HEK293 (cell line): Measurements from ENCODE around the gene STK39.

Experiments
- CTCF ChIA-PET: fragments of 350-600 bp; formaldehyde crosslinking; extraction: SDS; loops from one replicate; lab custom pipeline; 2021; ENCODE audit warnings: antibody characterized with exemption; lab: Yijun Ruan, JAX
- POLR2A ChIA-PET: fragments of 300-600 bp; formaldehyde crosslinking; extraction: SDS; loops from one replicate; lab custom pipeline; 2020; ENCODE audit warnings: antibody characterized with exemption, inconsistent platforms; lab: Yijun Ruan, JAX
- H3K27ac ChIP-seq: fragments of 200-500 bp; sonication (Bioruptor generic); 2 replicates; pipeline ENCODE4 v1.5.1; 2014; ENCODE audit warnings: low read depth, low read length, control low read depth, inconsistent platforms; ENCODE audit errors: extremely low read depth
- H3K36me3 ChIP-seq, 2 experiments: fragments of 200-500 bp in 1 of 2; sonication (Bioruptor generic) in 1 of 2; 1 replicate in 1 of 2; 2 replicates in 1 of 2; pipeline ENCODE4 v1.5.1; 2014 to 2017; ENCODE audit warnings: inconsistent platforms in 2 of 2, low read length in 2 of 2; ENCODE audit not compliant: control insufficient read depth in 2 of 2, insufficient read depth in 1 of 2
- H3K4me1 ChIP-seq: fragments of 200-500 bp; sonication (Bioruptor generic); 2 replicates; pipeline ENCODE4 v1.5.1; 2014; ENCODE audit warnings: mild to moderate bottlenecking, low read length, inconsistent platforms; ENCODE audit not compliant: control insufficient read depth, insufficient read depth
- H3K4me3 ChIP-seq: 2 replicates; pipeline ENCODE4 v1.5.1; 2011; ENCODE audit warnings: low read depth, mild to moderate bottlenecking, control low read depth, low read length, moderate library complexity
- H3K9me3 ChIP-seq: fragments of 200-500 bp; sonication (Bioruptor generic); 2 replicates; pipeline ENCODE4 v1.5.1; 2014; ENCODE audit warnings: low read depth, low read length, inconsistent platforms; ENCODE audit not compliant: control insufficient read depth, insufficient read depth
- EGR2 ChIP-seq: fragments of 450-650 bp; formaldehyde crosslinking; IDR thresholded peaks from 2 replicates; pipeline ENCODE4 v1.5.1; 2016; ENCODE audit warnings: low read depth, missing biosample characterization, missing genetic modification characterization
- IKZF3 ChIP-seq: fragments of 450-650 bp; IDR thresholded peaks from 2 replicates; pipeline ENCODE4 v1.5.0; 2018; ENCODE audit warnings: missing biosample characterization, mild to moderate bottlenecking, missing genetic modification characterization, moderate library complexity
- KLF1 ChIP-seq: fragments of 450-650 bp; formaldehyde crosslinking; IDR thresholded peaks from 2 replicates; pipeline ENCODE4 v1.5.1; 2016; ENCODE audit warnings: missing biosample characterization, missing genetic modification characterization
- KLF7 ChIP-seq: fragments of 450-650 bp; formaldehyde crosslinking; IDR thresholded peaks from 2 replicates; pipeline ENCODE4 v1.5.1; 2016; ENCODE audit warnings: missing biosample characterization, missing genetic modification characterization, borderline replicate concordance
- MEIS1 ChIP-seq: sonication (generic); formaldehyde crosslinking; IDR thresholded peaks from 2 replicates; pipeline ENCODE4 v1.8.1; 2022; ENCODE audit warnings: missing genetic modification reagents, mild to moderate bottlenecking, borderline replicate concordance
- SALL2 ChIP-seq: fragments of 450-650 bp; formaldehyde crosslinking; IDR thresholded peaks from 2 replicates; pipeline ENCODE4 v1.5.0; 2017; ENCODE audit warnings: missing biosample characterization, mild to moderate bottlenecking, missing genetic modification characterization, borderline replicate concordance
- SP2 ChIP-seq: fragments of 450-650 bp; formaldehyde crosslinking; IDR thresholded peaks from 2 replicates; pipeline ENCODE4 v1.5.1; 2016; ENCODE audit warnings: missing biosample characterization, missing genetic modification characterization
- SP3 ChIP-seq: fragments of 450-650 bp; formaldehyde crosslinking; IDR thresholded peaks from 2 replicates; pipeline ENCODE4 v1.5.1; 2016; ENCODE audit warnings: missing biosample characterization, missing genetic modification characterization
- TCF7L2 ChIP-seq: IDR thresholded peaks from 2 replicates; pipeline ENCODE4 v1.6.1; 2011; ENCODE audit warnings: low read depth, mild to moderate bottlenecking, inconsistent platforms, low read length, moderate library complexity, borderline replicate concordance
- ZBTB48 ChIP-seq: fragments of 450-650 bp; formaldehyde crosslinking; IDR thresholded peaks from 2 replicates; pipeline ENCODE4 v1.5.1; 2016; ENCODE audit warnings: missing biosample characterization, missing genetic modification characterization
- ZBTB8A ChIP-seq: fragments of 450-650 bp; formaldehyde crosslinking; IDR thresholded peaks from 2 replicates; pipeline ENCODE4 v1.5.1; 2016; ENCODE audit warnings: missing biosample characterization, missing genetic modification characterization
- ZNF169 ChIP-seq: fragments of 450-650 bp; formaldehyde crosslinking; IDR thresholded peaks from 2 replicates; pipeline ENCODE4 v1.5.1; 2016; ENCODE audit warnings: missing biosample characterization, missing genetic modification characterization
- ZNF184 ChIP-seq: fragments of 450-650 bp; IDR thresholded peaks from 2 replicates; pipeline ENCODE4 v1.5.1; 2018; ENCODE audit warnings: missing biosample characterization, mild to moderate bottlenecking, missing genetic modification characterization
- ZNF221 ChIP-seq: fragments of 450-650 bp; formaldehyde crosslinking; IDR thresholded peaks from 2 replicates; pipeline ENCODE4 v1.5.1; 2017; ENCODE audit warnings: missing biosample characterization, missing genetic modification characterization, borderline replicate concordance
- ZNF501 ChIP-seq: fragments of 450-650 bp; formaldehyde crosslinking; IDR thresholded peaks from 2 replicates; pipeline ENCODE4 v1.5.1; 2016; ENCODE audit warnings: missing biosample characterization, missing genetic modification characterization
- ZNF513 ChIP-seq: fragments of 450-650 bp; IDR thresholded peaks from 2 replicates; pipeline ENCODE4 v1.5.1; 2018; ENCODE audit warnings: missing biosample characterization, missing genetic modification characterization
- ZNF514 ChIP-seq: fragments of 450-650 bp; formaldehyde crosslinking; IDR thresholded peaks from 2 replicates; pipeline ENCODE4 v1.5.1; 2016; ENCODE audit warnings: missing biosample characterization, missing genetic modification characterization
- ZNF645 ChIP-seq: fragments of 450-650 bp; formaldehyde crosslinking; IDR thresholded peaks from 2 replicates; pipeline ENCODE4; 2016; ENCODE audit warnings: missing biosample characterization, missing genetic modification characterization
- ZNF837 ChIP-seq: fragments of 450-650 bp; formaldehyde crosslinking; IDR thresholded peaks from 2 replicates; pipeline ENCODE4 v1.5.1; 2016; ENCODE audit warnings: missing biosample characterization, missing genetic modification characterization
- ZSCAN30 ChIP-seq: fragments of 450-650 bp; IDR thresholded peaks from 2 replicates; pipeline ENCODE4 v1.5.1; 2018; ENCODE audit warnings: missing biosample characterization, mild to moderate bottlenecking, missing genetic modification characterization, moderate library complexity
- ZXDB ChIP-seq: fragments of 450-650 bp; formaldehyde crosslinking; IDR thresholded peaks from 2 replicates; pipeline ENCODE4 v1.5.1; 2016; ENCODE audit warnings: missing biosample characterization, missing genetic modification characterization
- TF ChIP-seq, protein P1 (sequence below): fragments of 450-650 bp; formaldehyde crosslinking; IDR thresholded peaks from 2 replicates; pipeline ENCODE4 v1.5.1; 2016; ENCODE audit warnings: missing biosample characterization, missing genetic modification characterization, low read depth
- TF ChIP-seq, protein P2 (sequence below): fragments of 450-650 bp; formaldehyde crosslinking; IDR thresholded peaks from 2 replicates; pipeline ENCODE4 v1.5.0; 2017; ENCODE audit warnings: missing biosample characterization, missing genetic modification characterization, borderline replicate concordance
- TF ChIP-seq, protein P3 (sequence below): fragments of 450-650 bp; formaldehyde crosslinking; IDR thresholded peaks from 2 replicates; pipeline ENCODE4 v1.5.1; 2016; ENCODE audit warnings: missing biosample characterization, missing genetic modification characterization, low read depth

The STK39 gene

DNA sequence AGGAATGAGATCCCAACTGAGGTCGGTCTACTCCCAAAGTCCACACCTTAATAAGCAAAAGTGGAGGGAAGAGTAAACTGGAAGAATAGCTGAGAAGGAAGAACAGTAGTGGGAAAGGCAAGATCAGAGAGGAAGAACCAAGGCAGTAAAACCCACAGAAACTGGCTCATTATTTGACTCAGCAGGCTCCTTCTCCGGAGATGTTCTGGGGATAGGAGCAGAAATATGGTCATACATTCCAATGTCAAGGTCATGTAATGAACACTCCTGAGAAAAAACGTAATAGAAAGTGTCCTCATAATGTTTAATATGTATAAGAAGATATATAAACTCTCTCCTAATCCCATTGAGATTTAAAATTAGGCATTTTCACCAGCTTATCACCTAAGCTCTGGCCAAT, 39.5 kb downstream of the STK39 start:
- Histone ChIP-seq H3K4me1 (no peaks in the 10 kb centered on the region), H3K36me3 (no peaks in the 10 kb centered on the region), H3K4me3 (no peak overlapping the region), H3K27ac (no peak overlapping the region), H3K9me3 (no peaks in the 10 kb centered on the region)
- TF ChIP-seq ZBTB8A (no peak), KLF1 (no peak), ZNF169 (tag by site-specific recombination) (no peak), ZNF501 (tag by site-specific recombination) (no peak), MEIS1 (CRISPR knock-in tag) (no peak), ZBTB48 (tag by site-specific recombination) (no peak), ZNF514 (tag by site-specific recombination) (no peak), ZXDB (tag by site-specific recombination) (no peak), ZSCAN30 (tag by site-specific recombination) (no peak), SALL2 (tag by site-specific recombination) (no peak), SP2 (tag by site-specific recombination) (no peak), IKZF3 (tag by site-specific recombination) (no peak), TCF7L2 (no peak)
- TF ChIP-seq, protein P1, sequence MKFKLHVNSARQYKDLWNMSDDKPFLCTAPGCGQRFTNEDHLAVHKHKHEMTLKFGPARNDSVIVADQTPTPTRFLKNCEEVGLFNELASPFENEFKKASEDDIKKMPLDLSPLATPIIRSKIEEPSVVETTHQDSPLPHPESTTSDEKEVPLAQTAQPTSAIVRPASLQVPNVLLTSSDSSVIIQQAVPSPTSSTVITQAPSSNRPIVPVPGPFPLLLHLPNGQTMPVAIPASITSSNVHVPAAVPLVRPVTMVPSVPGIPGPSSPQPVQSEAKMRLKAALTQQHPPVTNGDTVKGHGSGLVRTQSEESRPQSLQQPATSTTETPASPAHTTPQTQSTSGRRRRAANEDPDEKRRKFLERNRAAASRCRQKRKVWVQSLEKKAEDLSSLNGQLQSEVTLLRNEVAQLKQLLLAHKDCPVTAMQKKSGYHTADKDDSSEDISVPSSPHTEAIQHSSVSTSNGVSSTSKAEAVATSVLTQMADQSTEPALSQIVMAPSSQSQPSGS = no peak
- TF ChIP-seq, protein P2, sequence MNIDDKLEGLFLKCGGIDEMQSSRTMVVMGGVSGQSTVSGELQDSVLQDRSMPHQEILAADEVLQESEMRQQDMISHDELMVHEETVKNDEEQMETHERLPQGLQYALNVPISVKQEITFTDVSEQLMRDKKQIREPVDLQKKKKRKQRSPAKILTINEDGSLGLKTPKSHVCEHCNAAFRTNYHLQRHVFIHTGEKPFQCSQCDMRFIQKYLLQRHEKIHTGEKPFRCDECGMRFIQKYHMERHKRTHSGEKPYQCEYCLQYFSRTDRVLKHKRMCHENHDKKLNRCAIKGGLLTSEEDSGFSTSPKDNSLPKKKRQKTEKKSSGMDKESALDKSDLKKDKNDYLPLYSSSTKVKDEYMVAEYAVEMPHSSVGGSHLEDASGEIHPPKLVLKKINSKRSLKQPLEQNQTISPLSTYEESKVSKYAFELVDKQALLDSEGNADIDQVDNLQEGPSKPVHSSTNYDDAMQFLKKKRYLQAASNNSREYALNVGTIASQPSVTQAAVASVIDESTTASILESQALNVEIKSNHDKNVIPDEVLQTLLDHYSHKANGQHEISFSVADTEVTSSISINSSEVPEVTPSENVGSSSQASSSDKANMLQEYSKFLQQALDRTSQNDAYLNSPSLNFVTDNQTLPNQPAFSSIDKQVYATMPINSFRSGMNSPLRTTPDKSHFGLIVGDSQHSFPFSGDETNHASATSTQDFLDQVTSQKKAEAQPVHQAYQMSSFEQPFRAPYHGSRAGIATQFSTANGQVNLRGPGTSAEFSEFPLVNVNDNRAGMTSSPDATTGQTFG (tag by site-specific recombination) = no peak
- ChIA-PET POLR2A (no interaction called here), CTCF (interaction anchor here (0.6 to 1.4 kb wide), 2 partner anchors 14 to 89 kb away, joined by 3 read pairs; no protein-coding TSS in a partner anchor)

GRCh38 chr2:168203762-168204693, 43.4 kb downstream of the STK39 start:
- POLR2A ChIA-PET = no interaction called here
- CTCF ChIA-PET = no interaction called here
- Histone ChIP-seq H3K36me3 (no peaks in the 10 kb centered on the region), H3K9me3 (no peaks in the 10 kb centered on the region), H3K4me1 (no peaks in the 10 kb centered on the region; the same call in 1 of the 2 replicates), H3K27ac (no peak overlapping the region), H3K4me3 (no peak overlapping the region)
- TF ChIP-seq ZNF184 = no peak
- TF ChIP-seq SP3 (tag by site-specific recombination) = no peak
- no peak for TF ChIP-seq KLF7
- TF ChIP-seq ZNF645 (tag by site-specific recombination) = no peak
- no peak for TF ChIP-seq ZNF221 (tag by site-specific recombination)
- no peak for TF ChIP-seq EGR2 (tag by site-specific recombination)
- TF ChIP-seq ZNF513 (tag by site-specific recombination) = no peak
- TF ChIP-seq, protein P3, sequence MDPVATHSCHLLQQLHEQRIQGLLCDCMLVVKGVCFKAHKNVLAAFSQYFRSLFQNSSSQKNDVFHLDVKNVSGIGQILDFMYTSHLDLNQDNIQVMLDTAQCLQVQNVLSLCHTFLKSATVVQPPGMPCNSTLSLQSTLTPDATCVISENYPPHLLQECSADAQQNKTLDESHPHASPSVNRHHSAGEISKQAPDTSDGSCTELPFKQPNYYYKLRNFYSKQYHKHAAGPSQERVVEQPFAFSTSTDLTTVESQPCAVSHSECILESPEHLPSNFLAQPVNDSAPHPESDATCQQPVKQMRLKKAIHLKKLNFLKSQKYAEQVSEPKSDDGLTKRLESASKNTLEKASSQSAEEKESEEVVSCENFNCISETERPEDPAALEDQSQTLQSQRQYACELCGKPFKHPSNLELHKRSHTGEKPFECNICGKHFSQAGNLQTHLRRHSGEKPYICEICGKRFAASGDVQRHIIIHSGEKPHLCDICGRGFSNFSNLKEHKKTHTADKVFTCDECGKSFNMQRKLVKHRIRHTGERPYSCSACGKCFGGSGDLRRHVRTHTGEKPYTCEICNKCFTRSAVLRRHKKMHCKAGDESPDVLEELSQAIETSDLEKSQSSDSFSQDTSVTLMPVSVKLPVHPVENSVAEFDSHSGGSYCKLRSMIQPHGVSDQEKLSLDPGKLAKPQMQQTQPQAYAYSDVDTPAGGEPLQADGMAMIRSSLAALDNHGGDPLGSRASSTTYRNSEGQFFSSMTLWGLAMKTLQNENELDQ (tag by site-specific recombination) = no peak
- TF ChIP-seq ZNF837 (tag by site-specific recombination) = no peak
